H9 (cell line): ENCODE measurements around the gene ATPAF1. TPM values are rescaled to one million over a fixed set of nuclear protein-coding genes. Genes with fewer than 3 reads are reported as not detected.
A peak's percentile ranks its signal among the peaks of the same experiment; 100 is the strongest.

ENCODE experiments used
- DNase-seq: peaks from one replicate; pipeline ENCODE4 v3.0.0-alpha.2; 2017
- H2AFZ ChIP-seq: one replicate; pipeline ENCODE4 v1.6.1; 2013; ENCODE audit warnings: mild to moderate bottlenecking, low read length, control low read depth, moderate library complexity
- H2AK5ac ChIP-seq: 2 replicates; pipeline ENCODE4 v1.6.1; 2013; ENCODE audit warnings: low read length, control low read depth, mixed read lengths; ENCODE audit not compliant: insufficient read length
- H2BK120ac ChIP-seq: one replicate; pipeline ENCODE4 v1.6.1; 2013; ENCODE audit warnings: low read depth, mild to moderate bottlenecking, low read length, control low read depth, inconsistent platforms; ENCODE audit not compliant: poor library complexity, severe bottlenecking
- H2BK12ac ChIP-seq: 2 replicates; pipeline ENCODE4 v1.6.1; 2013; ENCODE audit warnings: low read length, control low read depth, mixed read lengths, low read depth; ENCODE audit not compliant: insufficient read length
- H2BK15ac ChIP-seq: 2 replicates; pipeline ENCODE4 v1.6.1; 2013; ENCODE audit warnings: low read depth, low read length, control low read depth
- H2BK20ac ChIP-seq: one replicate; pipeline ENCODE4 v1.6.1; 2013; ENCODE audit warnings: low read depth, mild to moderate bottlenecking, low read length, control low read depth, inconsistent platforms; ENCODE audit not compliant: poor library complexity, severe bottlenecking
- H2BK5ac ChIP-seq: 2 replicates; pipeline ENCODE4 v1.6.1; 2013; ENCODE audit warnings: low read length, control low read depth, mixed read lengths; ENCODE audit not compliant: insufficient read length
- H3K14ac ChIP-seq: 2 replicates; pipeline ENCODE4 v1.6.1; 2013; ENCODE audit warnings: low read length, control low read depth; ENCODE audit not compliant: insufficient read depth
- H3K18ac ChIP-seq: 2 replicates; pipeline ENCODE4 v1.6.1; 2013; ENCODE audit warnings: low read depth, mild to moderate bottlenecking, mixed read lengths, low read length, control low read depth; ENCODE audit not compliant: insufficient read length
- H3K23ac ChIP-seq: 2 replicates; pipeline ENCODE4 v1.6.1; 2013; ENCODE audit warnings: low read length, control low read depth, mixed read lengths, low read depth; ENCODE audit not compliant: insufficient read length
- H3K23me2 ChIP-seq: 2 replicates; pipeline ENCODE4 v1.6.1; 2013; ENCODE audit warnings: low read depth, mild to moderate bottlenecking, mixed read lengths, low read length, control low read depth; ENCODE audit not compliant: insufficient read length, poor library complexity, severe bottlenecking
- H3K27ac ChIP-seq: 2 replicates; pipeline ENCODE4 v1.5.1; 2013; ENCODE audit warnings: low read length, control low read depth, mixed read lengths, low read depth; ENCODE audit not compliant: insufficient read length
- H3K27me3 ChIP-seq: 2 replicates; pipeline ENCODE4 v1.6.1; 2013; ENCODE audit warnings: low read length, control low read depth, inconsistent platforms; ENCODE audit not compliant: insufficient read depth
- H3K4ac ChIP-seq: 2 replicates; pipeline ENCODE4 v1.6.1; 2013; ENCODE audit warnings: low read depth, mild to moderate bottlenecking, control low read depth, inconsistent platforms, low read length, moderate library complexity
- H3K4me1 ChIP-seq: 2 replicates; pipeline ENCODE4 v1.6.1; 2013; ENCODE audit warnings: low read length, control low read depth, inconsistent platforms; ENCODE audit not compliant: insufficient read depth
- H3K4me2 ChIP-seq: 2 replicates; pipeline ENCODE4 v1.6.1; 2013; ENCODE audit warnings: low read length, control low read depth, mixed read lengths; ENCODE audit not compliant: insufficient read length, insufficient read depth
- H3K56ac ChIP-seq: 2 replicates; pipeline ENCODE4 v1.6.1; 2013; ENCODE audit warnings: low read depth, mild to moderate bottlenecking, mixed read lengths, low read length, control low read depth; ENCODE audit not compliant: insufficient read length
- H3K79me1 ChIP-seq: 2 replicates; pipeline ENCODE4 v1.6.1; 2013; ENCODE audit warnings: low read depth, mild to moderate bottlenecking, moderate library complexity, low read length, control low read depth, inconsistent platforms; ENCODE audit not compliant: insufficient read depth, poor library complexity, severe bottlenecking
- H3K79me2 ChIP-seq: 2 replicates; pipeline ENCODE4 v1.6.1; 2013; ENCODE audit warnings: low read length, control low read depth, inconsistent platforms; ENCODE audit not compliant: insufficient read depth
- H3K9ac ChIP-seq: 2 replicates; pipeline ENCODE4 v1.6.1; 2013; ENCODE audit warnings: low read length, control low read depth, mixed read lengths; ENCODE audit not compliant: insufficient read length; ENCODE audit errors: extremely low read depth
- H3K9me3 ChIP-seq: one replicate; pipeline ENCODE4 v1.6.1; 2013; ENCODE audit warnings: low read depth, low read length, inconsistent platforms; ENCODE audit not compliant: control insufficient read depth
- H3T11ph ChIP-seq: one replicate; pipeline ENCODE4 v1.6.1; 2013; ENCODE audit warnings: mild to moderate bottlenecking, low read length, control low read depth, inconsistent platforms
- H4K20me1 ChIP-seq: one replicate; pipeline ENCODE4 v1.6.1; 2013; ENCODE audit not compliant: control insufficient read depth, insufficient read length, insufficient read depth
- H4K5ac ChIP-seq: 2 replicates; pipeline ENCODE4 v1.6.1; 2013; ENCODE audit warnings: low read depth, mild to moderate bottlenecking, mixed read lengths, low read length, control low read depth; ENCODE audit not compliant: insufficient read length
- H4K8ac ChIP-seq: replicated peaks from 2 replicates; pipeline ENCODE4 v1.6.1; 2013; ENCODE audit warnings: low read length, control low read depth, mixed read lengths, low read depth; ENCODE audit not compliant: insufficient read length
- H4K91ac ChIP-seq: 2 replicates; pipeline ENCODE4 v1.6.1; 2013; ENCODE audit warnings: low read depth, mild to moderate bottlenecking, moderate library complexity, mixed read lengths, low read length, control low read depth; ENCODE audit not compliant: insufficient read length
- H3K27ac Mint-ChIP-seq, 3 experiments: 2 replicates in 2 of 3; 3 replicates in 1 of 3; pipeline ENCODE4 v1.8.0; 2020 to 2021; ENCODE audit warnings: mixed read lengths in 3 of 3, mild to moderate bottlenecking in 1 of 3, moderate library complexity in 1 of 3
- H3K27me3 Mint-ChIP-seq: 2 replicates; pipeline ENCODE4 v1.8.0; 2021; ENCODE audit warnings: low read depth, mild to moderate bottlenecking, moderate library complexity, mixed read lengths
- H3K36me3 Mint-ChIP-seq, 3 experiments: 2 replicates in 2 of 3; 3 replicates in 1 of 3; pipeline ENCODE4 v1.8.0; 2020 to 2021; ENCODE audit warnings: low read depth in 3 of 3, mixed read lengths in 3 of 3; ENCODE audit not compliant: insufficient read depth in 1 of 3
- H3K4me1 Mint-ChIP-seq, 2 experiments: 2 replicates each; pipeline ENCODE4 v1.8.0; 2020; ENCODE audit warnings: mixed read lengths in 2 of 2
- H3K4me3 Mint-ChIP-seq, 2 experiments: 2 replicates in 1 of 2; 3 replicates in 1 of 2; pipeline ENCODE4 v1.8.0; 2020 to 2021; ENCODE audit warnings: mild to moderate bottlenecking in 2 of 2, mixed read lengths in 2 of 2, moderate library complexity in 1 of 2
- H3K9me3 Mint-ChIP-seq, 2 experiments: 2 replicates in 1 of 2; 3 replicates in 1 of 2; pipeline ENCODE4 v1.8.0; 2020; ENCODE audit warnings: mild to moderate bottlenecking in 2 of 2, mixed read lengths in 2 of 2, moderate library complexity in 1 of 2
- WGBS: extraction: QIAGEN DNeasy Blood & Tissue Kit; methylation state at CpG from one replicate; pipeline ENCODE4 v1.1.7; 2013; ENCODE audit warnings: missing lambda C conversion rate, low lambda C conversion rate, mixed read lengths; ENCODE audit not compliant: insufficient read length; ENCODE audit errors: extremely low coverage; 5-methylcytosine and 5-hydroxymethylcytosine counted together
- total RNA-seq: library from RNA; stranded (reverse); gene quantifications from 2 replicates; pipeline ENCODE4 v1.2.1, GENCODE V29; 2021
- TF ChIP-seq, protein P1 (sequence below): fragments of 200-600 bp; sonication (generic); conservative IDR thresholded peaks from 3 replicates; pipeline ENCODE4 v1.8.0; 2021; ENCODE audit warnings: antibody characterized with exemption, mild to moderate bottlenecking

ATPAF1 gene
- total RNA-seq, 1 experiment from 2014 or later, result 57.3 TPM

DNA sequence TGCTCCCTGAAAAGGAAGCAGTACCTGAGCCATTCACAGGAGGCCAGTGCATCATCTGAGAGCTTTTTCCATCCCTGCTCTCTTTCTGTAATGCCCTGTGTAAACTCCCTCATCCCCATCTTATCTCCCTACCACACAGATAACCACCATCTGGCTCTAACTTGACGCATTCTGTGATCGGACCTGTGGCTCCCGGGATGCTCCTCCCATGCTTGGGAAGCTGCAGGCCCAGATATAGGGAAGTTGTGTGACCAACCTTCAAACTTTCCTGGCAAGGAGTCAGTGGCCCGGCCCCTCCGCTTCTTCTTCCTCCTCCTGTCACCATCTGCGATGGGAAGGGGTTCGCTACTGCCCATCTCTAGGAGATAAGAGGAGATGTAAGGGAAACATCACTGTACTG is 85.2 kb downstream of the ATPAF1 start:
- no peak overlapping the region for H3K27ac ChIP-seq
- Mint-ChIP-seq H3K27ac (0 out of 7 replicates have a peak overlapping the region, but pooled peaks of 1 of the 3 experiments have one; percentile 9), H3K9me3 (no peaks in the 10 kb centered on the region)

More for the DNA sequence above, 85.2 kb downstream of the ATPAF1 start:
- Histone ChIP-seq H3K4ac (no peak overlapping the region), H3K9ac (no peak overlapping the region), H3K56ac (no peak overlapping the region), H3K14ac (no peak overlapping the region), H4K91ac (no peak overlapping the region), H3K4me2 (no peak overlapping the region), H4K8ac (no peak overlapping the region), H3K23me2 (no peaks in the 10 kb centered on the region), H3K4me1 (0 out of 2 replicates have a peak, but pooled peaks cover 2% of the 10 kb centered on the region), H4K5ac (no peak overlapping the region), H3K79me1 (no peaks in the 10 kb centered on the region), H3T11ph (no peak overlapping the region), H2BK12ac (no peak overlapping the region), H2BK5ac (no peak overlapping the region), H2BK20ac (no peak overlapping the region), H2AFZ (no peak overlapping the region), H3K27me3 (no peaks in the 10 kb centered on the region), H4K20me1 (no peaks in the 10 kb centered on the region), H3K23ac (no peak overlapping the region), H3K18ac (no peak overlapping the region), H3K79me2 (no peaks in the 10 kb centered on the region), H2BK15ac (no peak overlapping the region), H2AK5ac (no peak overlapping the region), H2BK120ac (no peak overlapping the region), H3K9me3 (no peaks in the 10 kb centered on the region)
- Mint-ChIP-seq H3K36me3 (peaks cover 5 to 25% (median 5%) of the 10 kb centered on the region in 3 experiments; a peak in 6 of 7 replicates), H3K27me3 (no peaks in the 10 kb centered on the region), H3K4me3 (no peak overlapping the region), H3K4me1 (peaks cover 22 to 35% of the 10 kb centered on the region in 2 experiments)
- DNase-seq, result no peak
- WGBS, result no CpG with 5 or more reads among the region's 7 CpGs
- TF ChIP-seq, protein P1, sequence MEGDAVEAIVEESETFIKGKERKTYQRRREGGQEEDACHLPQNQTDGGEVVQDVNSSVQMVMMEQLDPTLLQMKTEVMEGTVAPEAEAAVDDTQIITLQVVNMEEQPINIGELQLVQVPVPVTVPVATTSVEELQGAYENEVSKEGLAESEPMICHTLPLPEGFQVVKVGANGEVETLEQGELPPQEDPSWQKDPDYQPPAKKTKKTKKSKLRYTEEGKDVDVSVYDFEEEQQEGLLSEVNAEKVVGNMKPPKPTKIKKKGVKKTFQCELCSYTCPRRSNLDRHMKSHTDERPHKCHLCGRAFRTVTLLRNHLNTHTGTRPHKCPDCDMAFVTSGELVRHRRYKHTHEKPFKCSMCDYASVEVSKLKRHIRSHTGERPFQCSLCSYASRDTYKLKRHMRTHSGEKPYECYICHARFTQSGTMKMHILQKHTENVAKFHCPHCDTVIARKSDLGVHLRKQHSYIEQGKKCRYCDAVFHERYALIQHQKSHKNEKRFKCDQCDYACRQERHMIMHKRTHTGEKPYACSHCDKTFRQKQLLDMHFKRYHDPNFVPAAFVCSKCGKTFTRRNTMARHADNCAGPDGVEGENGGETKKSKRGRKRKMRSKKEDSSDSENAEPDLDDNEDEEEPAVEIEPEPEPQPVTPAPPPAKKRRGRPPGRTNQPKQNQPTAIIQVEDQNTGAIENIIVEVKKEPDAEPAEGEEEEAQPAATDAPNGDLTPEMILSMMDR, result no peak

Other genes with a start within 250 kb of the ATPAF1 start
- 2.3 and 2.5 TPM in 2 replicates for gene DMBX1, start 178.5 kb downstream of the ATPAF1 start, total RNA-seq
- not detected in 2 replicates for gene KNCN, start 116.7 kb downstream of the ATPAF1 start, total RNA-seq
- gene MKNK1, start 64.1 kb downstream of the ATPAF1 start, total RNA-seq, result 12.9 and 13.4 TPM in 2 replicates
- gene MOB3C, start 51.6 kb downstream of the ATPAF1 start, total RNA-seq, result 3.2 and 4.1 TPM in 2 replicates
- gene TEX38, start 3.5 kb upstream of the ATPAF1 start, total RNA-seq, result not detected in 2 replicates
- gene EFCAB14, start 50.8 kb upstream of the ATPAF1 start, total RNA-seq, result 41.6 and 42.2 TPM in 2 replicates
- not detected in 2 replicates for gene CYP4B1, start 130.7 kb upstream of the ATPAF1 start, total RNA-seq